Stomach (tissue), 4 donors: Measurements from ENCODE around the gene KLF5.

Source experiments
- EP300 ChIP-seq: sonication (generic); formaldehyde crosslinking; IDR thresholded peaks from one replicate; pipeline ENCODE4 v1.6.1; 2017; ENCODE audit warnings: antibody characterized with exemption
- POLR2A ChIP-seq, 4 donors: fragments of 450-650 bp; IDR thresholded peaks; one replicate each; pipeline ENCODE4 v1.6.1; 2016; ENCODE audit warnings: antibody characterized with exemption in 4 of 4, control low read depth in 2 of 4, mild to moderate bottlenecking in 1 of 4, moderate library complexity in 1 of 4
- TF ChIP-seq, protein P1 (sequence below), 7 experiments: fragments of 450-650 bp in 4 of 7; fragments of 200-600 bp in 3 of 7; sonication (generic) in 3 of 7; IDR thresholded peaks; one replicate each; pipeline ENCODE4 v1.5.1; 2016 to 2019; ENCODE audit warnings: antibody characterized with exemption in 7 of 7, control low read depth in 2 of 7, mild to moderate bottlenecking in 1 of 7

DNA sequence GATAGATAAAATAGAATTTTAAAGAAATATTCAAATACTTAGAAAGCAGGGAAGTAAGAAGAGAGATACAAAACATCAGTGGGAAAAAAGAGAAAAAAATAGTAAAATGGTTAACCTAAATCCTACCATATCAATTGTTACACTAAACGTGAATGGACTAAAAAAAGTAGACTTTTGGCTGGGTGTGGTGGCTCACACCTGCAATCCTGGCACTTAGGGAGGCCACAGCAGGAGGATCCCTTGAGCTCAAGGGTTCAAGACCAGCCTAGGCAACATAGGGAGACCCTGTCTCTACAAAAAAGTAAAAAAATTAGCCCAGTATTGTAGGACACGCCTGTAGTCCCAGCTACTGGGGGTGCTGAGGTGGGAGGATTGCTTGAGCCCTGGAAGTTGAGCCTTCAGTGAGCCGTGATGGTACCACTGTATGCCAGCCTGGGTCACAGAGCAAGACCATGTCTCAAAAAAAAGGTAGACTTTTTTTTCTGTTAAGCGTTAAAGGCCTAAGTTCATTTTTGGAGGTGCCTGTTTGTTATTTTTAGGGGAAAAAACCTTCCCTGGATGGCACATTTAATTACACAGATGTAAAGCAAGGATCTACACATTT is 29.6 kb downstream of the KLF5 start:
- TF ChIP-seq, protein P1, sequence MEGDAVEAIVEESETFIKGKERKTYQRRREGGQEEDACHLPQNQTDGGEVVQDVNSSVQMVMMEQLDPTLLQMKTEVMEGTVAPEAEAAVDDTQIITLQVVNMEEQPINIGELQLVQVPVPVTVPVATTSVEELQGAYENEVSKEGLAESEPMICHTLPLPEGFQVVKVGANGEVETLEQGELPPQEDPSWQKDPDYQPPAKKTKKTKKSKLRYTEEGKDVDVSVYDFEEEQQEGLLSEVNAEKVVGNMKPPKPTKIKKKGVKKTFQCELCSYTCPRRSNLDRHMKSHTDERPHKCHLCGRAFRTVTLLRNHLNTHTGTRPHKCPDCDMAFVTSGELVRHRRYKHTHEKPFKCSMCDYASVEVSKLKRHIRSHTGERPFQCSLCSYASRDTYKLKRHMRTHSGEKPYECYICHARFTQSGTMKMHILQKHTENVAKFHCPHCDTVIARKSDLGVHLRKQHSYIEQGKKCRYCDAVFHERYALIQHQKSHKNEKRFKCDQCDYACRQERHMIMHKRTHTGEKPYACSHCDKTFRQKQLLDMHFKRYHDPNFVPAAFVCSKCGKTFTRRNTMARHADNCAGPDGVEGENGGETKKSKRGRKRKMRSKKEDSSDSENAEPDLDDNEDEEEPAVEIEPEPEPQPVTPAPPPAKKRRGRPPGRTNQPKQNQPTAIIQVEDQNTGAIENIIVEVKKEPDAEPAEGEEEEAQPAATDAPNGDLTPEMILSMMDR (IDR thresholded peaks at IDR 0.05): no peak
- TF ChIP-seq POLR2A (IDR thresholded peaks at IDR 0.05) (no peak), EP300 (no peak)
